IPS-18a (cell line): Measurements from ENCODE around the gene MBNL1.

ENCODE experiments used
- H3K27ac ChIP-seq: one replicate; pipeline ENCODE4 v1.5.1; 2013; ENCODE audit warnings: low read length
- H3K27me3 ChIP-seq: one replicate; pipeline ENCODE4 v1.6.1; 2013; ENCODE audit warnings: mild to moderate bottlenecking, low read length; ENCODE audit not compliant: control insufficient read depth, insufficient read depth
- H3K36me3 ChIP-seq: one replicate; pipeline ENCODE4 v1.6.1; 2013; ENCODE audit warnings: low read depth, low read length; ENCODE audit not compliant: control insufficient read depth
- H3K4me1 ChIP-seq: one replicate; pipeline ENCODE4 v1.6.1; 2013; ENCODE audit warnings: low read depth, low read length; ENCODE audit not compliant: control insufficient read depth
- H3K4me3 ChIP-seq: one replicate; pipeline ENCODE4 v1.5.1; 2013; ENCODE audit warnings: low read length
- H3K9ac ChIP-seq: one replicate; pipeline ENCODE4 v1.6.1; 2013; ENCODE audit warnings: mild to moderate bottlenecking, low read length, moderate library complexity
- H3K9me3 ChIP-seq: one replicate; pipeline ENCODE4 v1.6.1; 2013; ENCODE audit warnings: low read depth, low read length; ENCODE audit not compliant: control insufficient read depth

The MBNL1 gene

DNA sequence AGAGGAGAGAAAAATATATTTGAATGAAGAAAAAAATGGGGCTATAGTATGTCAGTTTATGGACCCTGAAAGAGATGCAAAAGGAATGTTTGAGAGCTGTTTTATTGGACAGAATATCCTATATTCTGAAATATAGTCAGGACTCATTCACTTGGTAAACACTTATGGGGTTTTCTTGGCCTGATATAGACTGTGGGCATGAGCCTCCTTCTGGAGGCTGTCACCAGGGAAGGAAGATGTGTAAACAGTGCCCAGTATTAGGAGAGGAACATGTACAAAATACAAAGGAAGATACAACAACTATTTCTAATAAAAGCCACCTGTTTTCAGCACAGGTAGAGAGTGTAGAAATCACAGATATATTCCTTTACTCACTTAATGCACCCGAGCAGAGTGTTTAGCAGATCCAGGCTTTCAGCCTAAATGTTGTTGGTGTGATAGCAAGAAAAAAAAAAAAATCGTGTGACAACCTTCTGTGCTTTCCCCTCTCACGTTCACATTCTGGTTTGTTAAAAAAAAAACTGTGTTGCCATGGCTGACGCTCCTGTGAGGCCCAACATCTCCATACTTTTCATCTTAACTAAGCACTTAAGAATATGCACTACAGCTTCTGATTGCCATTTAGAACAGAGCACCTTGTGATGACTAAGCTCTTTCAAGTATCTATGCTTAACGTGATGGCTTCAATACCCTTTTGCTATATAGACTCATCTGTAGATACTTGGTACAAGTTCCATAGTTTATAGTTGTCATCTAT lies 134.1 kb downstream of the MBNL1 start:
- Histone ChIP-seq H3K36me3 (no peaks in the 10 kb centered on the region), H3K9ac (no peak overlapping the region), H3K27me3 (no peaks in the 10 kb centered on the region), H3K9me3 (no peaks in the 10 kb centered on the region), H3K4me1 (peaks cover 22% of the 10 kb centered on the region), H3K4me3 (no peak overlapping the region), H3K27ac (no peak overlapping the region)

DNA sequence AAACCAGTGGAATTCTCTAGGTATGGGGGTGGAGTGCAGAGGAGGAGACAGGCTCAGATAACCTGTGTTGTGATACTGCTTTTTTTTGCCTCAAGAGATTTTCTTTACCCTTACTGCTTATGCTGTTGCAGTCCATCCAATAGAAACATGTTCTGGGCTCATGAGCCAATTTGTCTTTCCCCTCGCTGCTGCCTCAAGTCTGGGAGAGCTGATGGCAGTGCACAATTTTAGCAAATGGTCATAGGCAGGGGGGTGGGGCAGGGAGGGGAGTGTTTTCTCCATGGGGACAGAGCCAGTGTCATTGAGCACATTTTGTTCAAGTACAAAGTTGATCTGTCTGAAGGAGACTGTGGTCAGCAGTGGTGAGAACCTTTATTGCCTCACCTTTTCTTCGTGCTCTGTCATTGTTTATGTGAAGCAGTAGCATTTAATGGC lies 134.9 kb downstream of the MBNL1 start:
- Histone ChIP-seq H3K36me3 (no peaks in the 10 kb centered on the region), H3K9ac (no peak overlapping the region), H3K27ac (no peak overlapping the region), H3K4me3 (no peak overlapping the region), H3K4me1 (peaks cover 22% of the 10 kb centered on the region), H3K27me3 (no peaks in the 10 kb centered on the region), H3K9me3 (no peaks in the 10 kb centered on the region)

DNA sequence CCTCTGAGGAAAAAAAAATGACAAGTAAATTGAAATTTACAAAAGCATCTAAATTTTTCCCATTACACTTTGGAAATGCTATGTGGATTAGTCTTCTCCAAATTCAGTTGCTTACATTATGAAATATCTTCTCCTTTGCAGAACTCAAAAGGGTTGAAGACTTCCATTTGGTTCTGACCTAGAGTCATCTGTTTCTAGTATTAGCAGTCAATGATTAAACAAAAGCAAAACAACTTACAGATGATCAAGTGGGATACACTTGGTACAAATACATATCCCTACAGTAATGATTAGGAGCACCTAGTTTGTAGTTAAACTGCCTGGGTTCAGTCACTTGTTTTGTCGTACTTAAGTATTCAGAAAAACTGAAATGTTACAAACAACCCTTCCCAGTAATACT lies 136.2 kb downstream of the MBNL1 start:
- Histone ChIP-seq H3K9ac (no peak overlapping the region), H3K9me3 (no peaks in the 10 kb centered on the region), H3K27me3 (no peaks in the 10 kb centered on the region), H3K36me3 (no peaks in the 10 kb centered on the region), H3K4me1 (peaks cover 22% of the 10 kb centered on the region), H3K4me3 (no peak overlapping the region), H3K27ac (no peak overlapping the region)

DNA sequence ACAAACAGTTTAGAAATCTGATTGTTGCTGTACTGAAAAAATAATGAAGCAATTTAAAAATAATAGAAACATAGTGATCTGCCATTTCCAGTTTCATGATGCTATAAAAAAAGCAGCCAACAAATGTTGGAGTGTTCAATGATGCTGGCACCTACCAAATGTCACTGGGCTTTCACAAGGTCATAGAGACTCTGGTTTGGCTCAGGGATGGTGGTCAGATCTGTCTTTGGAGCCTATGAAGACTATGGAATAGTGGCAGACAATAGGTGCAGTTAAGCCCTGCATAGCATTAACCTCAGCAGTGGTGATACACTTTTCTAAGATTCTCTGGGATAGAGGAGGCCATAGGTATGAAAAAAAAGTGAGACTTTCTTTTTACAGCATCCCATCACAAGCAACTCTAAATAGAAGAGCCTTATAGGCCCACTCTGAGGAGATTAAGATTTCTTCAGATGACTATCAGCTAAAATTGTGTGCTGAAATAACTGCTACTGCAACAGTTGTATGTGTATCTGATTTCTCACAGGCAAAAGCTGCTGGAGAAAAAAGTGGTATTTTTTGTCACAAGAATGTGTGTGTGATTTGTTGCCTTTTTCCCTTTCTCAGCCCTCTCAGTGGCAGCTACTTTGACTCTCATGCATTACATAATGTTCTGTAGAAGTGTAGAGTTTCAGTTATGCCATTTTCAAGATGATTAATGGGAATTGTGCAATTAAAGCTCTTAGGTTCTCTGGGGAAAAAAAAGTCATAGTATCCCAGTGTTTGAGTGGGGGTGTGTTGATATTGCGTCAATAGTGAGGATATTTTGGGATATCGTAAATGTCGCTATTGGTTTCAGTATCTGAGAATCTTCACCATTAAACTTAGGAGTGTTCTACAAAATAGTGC lies 137.4 kb downstream of the MBNL1 start:
- H3K9me3 ChIP-seq, result no peaks in the 10 kb centered on the region
- H3K4me1 ChIP-seq, result peaks cover 22% of the 10 kb centered on the region
- H3K27me3 ChIP-seq, result no peaks in the 10 kb centered on the region
- H3K4me3 ChIP-seq, result no peak overlapping the region
- H3K36me3 ChIP-seq, result no peaks in the 10 kb centered on the region
- H3K9ac ChIP-seq, result no peak overlapping the region
- H3K27ac ChIP-seq, result no peak overlapping the region

DNA sequence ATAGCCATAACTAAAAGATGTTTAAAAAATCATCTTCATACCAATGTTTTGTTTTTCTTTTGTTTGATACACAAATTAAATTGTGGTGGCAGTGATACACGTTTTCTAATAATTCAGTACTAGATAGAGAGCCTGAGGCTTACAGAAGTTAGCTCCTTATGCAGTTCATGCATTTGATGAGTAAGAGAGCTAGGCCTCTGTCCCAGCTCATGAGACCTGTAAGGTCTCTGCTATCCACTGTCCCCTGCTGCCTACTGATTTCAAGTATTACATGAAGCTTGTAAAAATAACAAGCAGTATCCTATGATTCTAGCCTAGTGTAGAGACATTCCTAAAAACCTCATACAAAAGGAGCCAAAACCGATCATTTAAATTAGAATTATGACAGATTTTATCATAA lies 144.5 kb downstream of the MBNL1 start:
- H3K9ac ChIP-seq, result no peak overlapping the region
- H3K9me3 ChIP-seq, result no peaks in the 10 kb centered on the region
- H3K27ac ChIP-seq, result no peak overlapping the region
- no peaks in the 10 kb centered on the region for H3K4me1 ChIP-seq
- no peak overlapping the region for H3K4me3 ChIP-seq
- no peaks in the 10 kb centered on the region for H3K36me3 ChIP-seq
- H3K27me3 ChIP-seq, result no peaks in the 10 kb centered on the region

DNA sequence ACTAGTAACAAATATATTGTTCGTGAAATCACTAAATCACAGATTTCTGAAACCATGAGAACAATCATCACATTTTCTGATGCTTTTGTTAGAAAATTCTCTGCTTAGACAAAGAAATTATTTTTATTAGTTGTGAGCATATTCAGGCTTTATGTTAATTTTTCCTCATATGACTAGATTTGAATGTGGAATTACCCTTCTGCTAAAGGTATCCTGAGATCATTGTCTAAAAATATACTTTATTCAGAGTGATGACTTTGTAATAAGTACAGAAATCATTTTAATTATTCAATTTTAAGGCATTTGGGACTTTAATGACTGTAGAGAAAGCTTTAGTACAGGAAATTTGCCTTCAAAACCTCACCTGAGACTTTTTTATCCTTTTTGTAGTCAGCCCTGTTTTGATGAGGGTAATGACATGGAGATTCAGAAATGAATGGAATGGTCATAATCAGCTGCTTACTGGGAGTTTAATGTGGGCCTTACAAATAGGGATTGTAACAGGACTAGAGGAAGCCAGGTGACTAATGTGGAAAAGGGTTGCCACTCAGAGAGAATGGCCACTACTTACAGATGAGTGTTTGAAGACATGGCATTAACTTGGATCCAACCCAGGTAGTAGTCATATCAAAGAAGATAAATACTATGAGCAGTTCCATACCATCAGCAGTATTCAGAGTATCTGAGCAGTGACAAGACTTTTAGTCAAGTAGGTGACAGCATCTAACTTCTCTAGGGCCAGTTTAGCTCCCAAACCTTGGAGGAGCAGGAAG lies 148.3 kb downstream of the MBNL1 start:
- Histone ChIP-seq H3K27me3 (no peaks in the 10 kb centered on the region), H3K36me3 (no peaks in the 10 kb centered on the region), H3K9ac (no peak overlapping the region), H3K4me3 (no peak overlapping the region), H3K27ac (no peak overlapping the region), H3K4me1 (no peaks in the 10 kb centered on the region), H3K9me3 (no peaks in the 10 kb centered on the region)

DNA sequence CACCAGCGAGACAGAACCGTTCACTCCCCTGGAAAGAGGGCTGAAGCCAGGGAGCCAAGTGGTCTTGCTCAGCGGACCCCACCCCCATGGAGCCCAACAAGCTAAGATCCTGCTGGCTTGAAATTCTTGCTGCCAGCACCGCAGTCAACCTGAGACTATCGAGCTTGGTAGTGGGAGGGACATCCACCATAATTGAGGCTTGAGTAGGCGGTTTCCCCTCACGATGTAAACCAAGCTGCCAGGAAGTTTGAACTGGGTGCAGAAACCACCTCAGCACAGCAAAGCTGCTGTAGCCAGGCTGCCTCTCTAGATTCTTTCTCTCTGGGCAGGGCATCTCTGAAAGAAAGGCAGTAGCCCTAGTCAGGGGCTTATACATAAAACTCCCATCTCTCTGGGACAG lies 151.0 kb downstream of the MBNL1 start:
- Histone ChIP-seq H3K9ac (no peak overlapping the region), H3K4me1 (no peaks in the 10 kb centered on the region), H3K27ac (no peak overlapping the region), H3K4me3 (no peak overlapping the region), H3K27me3 (no peaks in the 10 kb centered on the region), H3K9me3 (no peaks in the 10 kb centered on the region), H3K36me3 (no peaks in the 10 kb centered on the region)

DNA sequence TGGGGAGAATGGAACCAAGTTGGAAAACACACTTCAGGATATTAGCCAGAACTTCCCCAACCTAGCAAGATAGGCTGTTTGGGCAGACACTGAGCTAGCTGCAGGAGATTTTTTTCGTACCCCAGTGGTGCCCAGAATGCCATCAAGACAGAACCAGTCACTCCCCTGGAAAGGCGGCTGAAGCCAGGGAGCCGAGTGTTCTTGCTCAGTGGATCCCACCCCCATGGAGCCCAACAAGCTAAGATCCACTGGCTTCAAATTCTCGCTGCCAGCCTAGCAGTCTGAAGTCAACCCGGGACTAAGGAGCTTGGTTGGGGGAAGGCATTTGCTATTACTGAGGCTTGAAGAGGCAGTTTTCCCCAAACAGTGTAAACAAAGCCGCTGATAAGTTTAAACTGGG lies 152.4 kb downstream of the MBNL1 start:
- Histone ChIP-seq H3K9me3 (no peaks in the 10 kb centered on the region), H3K27me3 (no peaks in the 10 kb centered on the region), H3K36me3 (no peaks in the 10 kb centered on the region)

DNA sequence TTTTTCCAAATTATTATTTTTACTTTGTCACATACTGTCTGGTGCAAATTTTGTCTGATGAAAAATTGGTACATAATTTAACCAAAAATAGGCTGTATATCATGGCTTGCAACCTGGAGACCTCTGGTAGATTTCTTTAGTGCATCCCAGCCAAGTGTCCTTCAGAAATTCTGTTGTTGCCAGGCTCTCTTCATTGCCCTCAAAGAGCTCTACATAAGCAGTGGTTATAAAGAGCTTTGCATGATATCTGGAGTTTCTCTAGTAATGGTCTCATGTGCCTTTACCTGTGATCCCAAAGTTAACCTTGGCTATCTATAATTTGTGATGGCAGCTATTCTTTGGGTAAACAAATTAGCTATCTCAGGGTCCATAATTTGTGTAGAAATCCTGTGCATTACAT lies 157.7 kb downstream of the MBNL1 start:
- Histone ChIP-seq H3K27me3 (no peaks in the 10 kb centered on the region), H3K4me1 (peaks cover 9% of the 10 kb centered on the region), H3K36me3 (no peaks in the 10 kb centered on the region), H3K9ac (no peak overlapping the region), H3K9me3 (no peaks in the 10 kb centered on the region), H3K4me3 (no peak overlapping the region), H3K27ac (no peak overlapping the region)

More for the DNA sequence above, 152.4 kb downstream of the MBNL1 start:
- no peak overlapping the region for H3K4me3 ChIP-seq
- H3K4me1 ChIP-seq, result no peaks in the 10 kb centered on the region
- no peak overlapping the region for H3K9ac ChIP-seq
- no peak overlapping the region for H3K27ac ChIP-seq

DNA sequence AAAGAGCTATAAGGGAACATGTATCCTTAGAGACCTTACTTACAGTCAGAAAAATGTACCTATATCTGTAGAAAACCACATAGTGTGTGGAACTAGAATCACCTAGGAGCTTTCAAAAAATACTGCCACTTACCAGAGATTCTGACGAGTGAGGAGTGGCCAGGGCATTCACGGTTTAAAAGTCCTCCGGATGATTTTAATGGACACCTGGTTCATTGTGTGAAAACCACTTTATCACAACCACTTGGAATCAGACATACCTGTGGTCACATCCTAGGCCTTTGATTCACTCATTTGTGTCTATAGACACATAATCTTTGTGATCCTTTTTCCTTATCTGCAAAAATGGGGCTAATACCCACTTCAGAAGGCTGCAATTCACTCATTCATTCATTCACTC lies 159.8 kb downstream of the MBNL1 start:
- Histone ChIP-seq H3K9me3 (no peaks in the 10 kb centered on the region), H3K27ac (no peak overlapping the region), H3K36me3 (no peaks in the 10 kb centered on the region), H3K4me1 (peaks cover 9% of the 10 kb centered on the region), H3K4me3 (no peak overlapping the region), H3K9ac (no peak overlapping the region), H3K27me3 (no peaks in the 10 kb centered on the region)

DNA sequence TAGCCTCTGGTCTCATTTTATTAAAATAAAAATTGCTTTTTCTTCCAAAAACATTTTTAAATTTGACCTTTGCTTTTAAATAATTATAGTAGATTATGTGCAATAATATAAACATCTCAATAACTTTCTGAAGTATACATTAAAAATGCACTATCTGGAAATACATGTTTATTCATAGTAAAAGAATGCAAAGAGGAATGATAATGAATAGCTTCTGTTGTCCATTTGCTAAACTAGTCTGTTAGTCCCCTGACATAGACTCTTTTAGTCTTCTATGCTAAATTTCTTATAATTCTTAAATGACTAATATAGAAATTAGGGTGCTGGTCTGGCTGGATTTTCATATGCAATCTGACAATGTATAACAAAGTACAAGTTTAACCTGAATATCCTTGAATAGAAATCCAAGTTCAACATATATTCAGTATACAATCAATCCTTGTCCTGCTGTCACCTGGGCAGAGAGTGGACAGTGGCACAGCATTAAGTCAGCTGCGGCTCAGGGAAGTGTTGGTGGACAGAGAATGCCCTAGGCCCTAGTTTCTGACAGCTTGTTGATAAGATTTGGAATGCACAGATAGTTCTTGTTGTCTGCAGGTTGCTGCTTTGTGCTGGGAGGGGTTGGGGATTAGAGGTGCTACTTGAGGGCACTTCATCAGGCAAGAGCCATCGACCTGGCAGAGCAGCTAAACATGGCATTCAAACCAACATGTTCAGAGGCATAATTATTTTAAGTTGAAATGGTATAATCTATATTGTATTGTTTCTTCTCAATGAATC lies 161.7 kb downstream of the MBNL1 start:
- Histone ChIP-seq H3K4me1 (peaks cover 9% of the 10 kb centered on the region), H3K9me3 (no peaks in the 10 kb centered on the region), H3K27ac (no peak overlapping the region), H3K4me3 (no peak overlapping the region), H3K36me3 (no peaks in the 10 kb centered on the region), H3K9ac (no peak overlapping the region), H3K27me3 (no peaks in the 10 kb centered on the region)
